ENCODE measurements around the gene ITPR3.

The ITPR3 gene

DNA sequence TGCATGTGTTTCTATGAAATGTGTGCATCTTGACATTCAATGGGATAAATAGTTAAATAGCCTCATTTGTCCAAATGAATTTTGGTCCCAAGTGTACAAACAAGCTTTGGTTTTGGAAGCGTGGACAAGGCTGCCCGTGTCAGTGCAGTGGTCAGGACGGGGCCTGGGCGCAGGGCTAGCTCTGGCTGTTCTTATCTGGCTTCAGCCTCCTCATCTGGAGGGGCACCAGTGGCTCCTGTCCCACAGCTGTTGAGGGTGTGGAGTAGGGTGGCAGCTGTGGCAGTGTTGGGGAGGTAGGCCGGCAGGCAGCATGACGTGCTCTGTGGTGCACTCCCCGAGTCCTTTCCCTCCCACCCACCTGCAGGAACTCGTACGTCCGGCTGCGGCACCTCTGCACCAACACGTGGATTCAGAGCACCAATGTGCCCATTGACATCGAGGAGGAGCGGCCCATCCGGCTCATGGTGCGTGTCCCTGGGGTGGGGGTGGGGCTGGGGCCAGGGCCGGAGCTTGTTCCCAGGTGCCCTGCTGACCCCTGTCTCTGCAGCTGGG lies 43.5 kb downstream of the ITPR3 start:
- no peak for DNase-seq (ENCODE audit: low read depth in 1 of 2, low spot score in 1 of 2)

DNA sequence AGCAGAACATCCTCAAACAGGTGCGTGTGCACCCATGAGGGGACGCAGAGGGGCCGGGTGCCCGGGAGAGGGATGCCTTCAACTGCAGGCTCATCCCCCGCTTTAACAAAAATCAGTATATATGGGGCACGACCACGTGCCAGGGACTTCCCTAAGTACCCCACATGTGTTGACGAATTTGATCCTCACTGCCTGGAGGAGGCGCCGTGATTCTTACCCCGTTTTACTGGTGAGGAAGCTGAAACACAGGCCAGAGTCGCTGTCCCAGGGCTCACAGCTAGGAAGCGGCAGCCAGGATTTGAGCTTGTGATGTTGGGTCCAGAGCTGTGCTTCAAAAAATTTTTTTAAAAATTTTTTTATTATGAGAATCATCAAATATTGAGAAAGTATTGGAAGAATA lies 44.8 kb downstream of the ITPR3 start:
- no peak for DNase-seq (ENCODE audit: low read depth in 1 of 2, low spot score in 1 of 2)

DNA sequence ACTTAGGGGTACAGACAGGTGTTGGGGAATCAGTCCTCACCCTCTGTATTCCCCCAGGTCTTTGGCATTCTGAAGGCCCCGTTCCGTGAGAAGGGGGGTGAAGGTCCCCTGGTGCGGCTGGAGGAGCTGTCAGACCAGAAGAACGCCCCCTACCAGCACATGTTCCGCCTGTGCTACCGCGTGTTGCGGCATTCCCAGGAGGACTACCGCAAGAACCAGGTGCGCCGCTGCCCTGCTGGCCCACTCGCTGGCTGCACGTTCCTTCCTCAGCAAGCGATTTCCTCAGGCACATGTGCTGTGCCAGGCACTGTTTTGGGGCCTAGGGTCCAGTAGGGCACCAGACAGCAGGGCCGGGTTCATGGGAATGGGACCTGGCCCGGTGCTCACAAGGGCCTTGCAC lies 46.0 kb downstream of the ITPR3 start:
- DNase-seq (ENCODE audit: low read depth in 1 of 2, low spot score in 1 of 2) = no peak

DNA sequence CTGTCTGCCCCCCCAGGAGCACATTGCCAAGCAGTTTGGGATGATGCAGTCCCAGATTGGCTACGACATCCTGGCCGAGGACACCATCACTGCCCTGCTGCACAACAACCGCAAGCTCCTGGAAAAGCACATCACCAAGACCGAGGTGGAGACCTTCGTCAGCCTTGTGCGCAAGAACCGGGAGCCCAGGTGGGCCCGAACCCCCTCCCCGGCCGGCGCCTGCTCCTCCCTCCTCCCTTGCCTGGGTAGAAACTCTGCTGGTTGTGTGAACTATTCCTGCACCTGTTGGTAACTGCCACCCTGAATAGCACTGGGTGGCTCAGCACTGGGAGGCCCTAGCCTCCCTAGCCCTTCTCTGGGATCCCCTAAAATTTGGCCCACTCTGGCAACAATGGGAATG lies 46.7 kb downstream of the ITPR3 start:
- DNase-seq (ENCODE audit: low read depth in 1 of 2, low spot score in 1 of 2) = no peak

DNA sequence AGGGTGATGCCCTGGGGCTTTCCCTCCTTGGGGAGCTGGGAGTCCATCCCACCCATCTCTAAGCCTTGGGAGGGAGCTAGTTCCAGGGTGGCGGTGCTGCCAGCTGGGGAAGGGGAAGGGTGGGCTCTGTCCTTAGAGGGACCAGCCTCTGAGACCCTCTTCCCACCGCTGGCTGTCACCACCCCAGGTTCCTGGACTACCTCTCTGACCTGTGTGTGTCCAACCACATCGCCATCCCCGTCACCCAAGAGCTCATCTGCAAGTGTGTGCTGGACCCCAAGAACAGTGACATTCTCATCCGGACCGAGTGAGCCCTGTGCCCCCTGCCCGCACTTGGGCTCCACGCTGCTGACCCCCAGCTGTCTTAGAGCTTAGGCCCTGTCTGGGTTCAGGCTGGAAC lies 47.2 kb downstream of the ITPR3 start:
- no peak for DNase-seq (ENCODE audit: low read depth in 1 of 2, low spot score in 1 of 2)

DNA sequence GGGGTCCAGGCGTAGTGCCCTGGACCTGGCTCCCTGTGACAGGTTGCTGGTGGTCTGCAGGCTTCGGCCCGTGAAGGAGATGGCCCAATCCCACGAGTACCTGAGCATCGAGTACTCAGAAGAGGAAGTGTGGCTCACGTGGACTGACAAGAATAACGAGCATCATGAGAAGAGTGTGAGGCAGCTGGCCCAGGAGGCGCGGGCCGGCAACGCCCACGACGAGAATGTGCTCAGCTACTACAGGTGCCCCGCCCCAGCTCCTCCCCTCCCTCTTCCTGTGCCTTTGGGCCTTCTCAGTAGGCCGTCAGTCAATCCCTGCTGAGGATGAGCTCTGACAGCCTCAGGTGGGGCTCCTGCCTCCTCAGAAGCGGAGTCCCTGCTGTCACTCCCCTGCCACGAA lies 47.8 kb downstream of the ITPR3 start:
- DNase-seq (ENCODE audit: low read depth in 1 of 2, low spot score in 1 of 2) = peak in 1 of 2 donors; percentile 20

DNA sequence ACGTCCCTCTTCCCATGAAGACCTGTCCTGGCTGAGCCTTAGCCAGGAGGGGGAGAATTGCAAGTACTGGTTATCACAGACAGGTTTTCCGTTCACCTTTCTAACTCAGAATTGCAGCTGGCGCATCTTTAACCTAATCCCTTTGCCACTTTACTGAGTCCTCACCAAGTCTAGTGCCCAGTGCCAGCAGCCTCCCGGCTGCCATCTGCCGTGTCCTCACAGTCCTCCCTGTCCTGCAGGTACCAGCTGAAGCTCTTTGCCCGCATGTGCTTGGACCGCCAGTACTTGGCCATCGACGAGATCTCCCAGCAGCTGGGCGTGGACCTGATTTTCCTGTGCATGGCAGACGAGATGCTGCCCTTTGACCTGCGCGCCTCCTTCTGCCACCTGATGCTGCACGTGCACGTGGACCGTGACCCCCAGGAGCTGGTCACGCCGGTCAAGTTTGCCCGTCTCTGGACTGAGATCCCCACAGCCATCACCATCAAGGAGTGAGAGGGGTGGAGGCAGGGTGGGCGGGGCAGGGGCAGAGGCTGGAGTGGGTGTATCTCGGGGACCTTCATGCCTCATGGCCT lies 49.1 kb downstream of the ITPR3 start:
- DNase-seq (ENCODE audit: low read depth in 1 of 2, low spot score in 1 of 2) = no peak

DNA sequence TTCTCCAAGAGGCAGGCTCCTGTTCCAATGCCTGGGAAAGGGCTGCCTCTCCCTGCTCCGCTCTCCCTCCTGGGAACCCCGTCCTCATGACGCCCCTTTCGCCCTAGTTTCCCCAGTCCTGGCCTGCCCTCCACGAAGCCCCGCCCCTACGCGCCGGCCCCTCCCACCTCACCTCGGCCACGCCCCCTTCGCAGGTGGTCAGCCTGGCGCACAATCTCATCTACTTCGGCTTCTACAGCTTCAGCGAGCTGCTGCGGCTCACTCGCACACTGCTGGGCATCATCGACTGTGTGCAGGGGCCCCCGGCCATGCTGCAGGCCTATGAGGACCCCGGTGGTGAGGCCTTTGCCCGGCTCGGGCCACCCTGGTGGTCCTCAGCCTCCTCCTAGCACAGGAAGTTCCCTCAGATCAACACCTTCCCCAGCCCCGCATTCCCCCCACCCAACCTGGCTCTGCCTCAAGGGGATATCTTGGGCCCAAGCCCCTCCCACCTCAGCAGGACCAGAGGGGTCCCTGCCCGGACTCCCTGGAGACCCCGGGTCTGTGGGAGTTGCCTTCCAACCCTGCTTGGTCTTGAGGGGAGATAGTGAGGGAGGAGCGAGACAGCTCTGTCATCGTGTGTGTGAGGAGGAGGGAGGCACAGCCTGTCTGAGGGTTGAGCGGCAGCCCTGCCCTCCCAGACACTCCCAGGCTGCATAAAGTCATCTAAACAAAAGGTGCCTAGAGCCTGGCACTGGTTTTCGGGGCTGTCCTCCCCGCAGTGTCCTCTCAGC lies 50.0 kb downstream of the ITPR3 start:
- no peak for DNase-seq (ENCODE audit: low read depth in 1 of 2, low spot score in 1 of 2)

DNA sequence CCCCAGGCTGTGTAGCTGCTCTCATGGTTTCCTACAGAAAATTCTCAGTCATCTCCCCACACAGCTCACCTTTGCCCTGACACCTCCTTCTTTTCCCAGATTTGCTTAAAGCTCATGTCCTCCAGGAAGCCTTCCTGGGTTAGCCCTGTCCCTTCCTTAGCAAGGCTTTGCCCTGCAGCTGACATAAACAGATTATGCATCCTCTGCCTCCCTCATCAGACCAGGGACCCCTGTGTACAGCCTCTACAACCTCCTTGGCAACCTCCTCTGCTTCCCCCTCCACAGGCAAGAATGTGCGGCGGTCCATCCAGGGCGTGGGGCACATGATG lies 50.6 kb downstream of the ITPR3 start:
- DNase-seq (ENCODE audit: low read depth in 1 of 2, low spot score in 1 of 2) = no peak

DNA sequence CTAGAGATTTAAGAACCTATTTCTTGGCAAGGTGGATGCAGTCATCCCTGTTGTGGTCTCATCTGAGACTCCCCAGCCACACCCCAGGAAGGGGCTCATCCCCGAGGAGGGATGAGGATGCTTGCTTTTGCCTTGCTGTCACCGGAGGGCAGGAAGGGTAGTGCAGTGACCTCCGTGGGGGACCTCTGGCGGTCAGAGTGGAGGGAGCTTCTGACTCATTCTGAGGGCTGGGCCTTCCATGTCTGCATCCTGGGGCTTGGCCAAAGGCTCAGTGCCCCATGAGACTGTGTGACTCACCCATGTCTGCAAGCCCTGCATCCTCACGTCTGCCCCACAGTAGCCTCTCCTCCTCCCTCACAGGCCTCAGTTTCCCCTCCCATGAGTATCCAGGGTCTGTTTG lies 51.7 kb downstream of the ITPR3 start:
- no peak for DNase-seq (ENCODE audit: low read depth in 1 of 2, low spot score in 1 of 2)

DNA sequence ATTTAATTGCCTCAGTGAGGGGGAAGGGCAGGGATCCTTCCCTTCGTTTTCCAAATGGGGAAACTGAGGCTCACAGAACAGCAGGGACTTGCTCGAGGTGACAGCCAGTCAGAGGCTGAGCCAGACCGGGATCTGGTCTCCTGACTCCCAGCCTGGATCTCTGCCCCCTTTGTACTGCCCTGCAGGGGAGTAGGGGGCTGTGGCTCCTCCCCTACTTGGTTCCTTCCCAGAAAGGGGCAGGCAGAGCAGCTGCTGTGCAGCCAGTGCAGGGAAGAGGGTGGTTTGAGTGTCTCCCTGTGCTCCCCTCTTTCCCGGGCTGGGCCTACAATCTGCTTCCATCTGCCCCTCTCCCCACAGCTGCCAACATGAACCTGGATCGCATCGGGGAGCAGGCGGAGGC lies 52.7 kb downstream of the ITPR3 start:
- no peak for DNase-seq (ENCODE audit: low read depth in 1 of 2, low spot score in 1 of 2)

DNA sequence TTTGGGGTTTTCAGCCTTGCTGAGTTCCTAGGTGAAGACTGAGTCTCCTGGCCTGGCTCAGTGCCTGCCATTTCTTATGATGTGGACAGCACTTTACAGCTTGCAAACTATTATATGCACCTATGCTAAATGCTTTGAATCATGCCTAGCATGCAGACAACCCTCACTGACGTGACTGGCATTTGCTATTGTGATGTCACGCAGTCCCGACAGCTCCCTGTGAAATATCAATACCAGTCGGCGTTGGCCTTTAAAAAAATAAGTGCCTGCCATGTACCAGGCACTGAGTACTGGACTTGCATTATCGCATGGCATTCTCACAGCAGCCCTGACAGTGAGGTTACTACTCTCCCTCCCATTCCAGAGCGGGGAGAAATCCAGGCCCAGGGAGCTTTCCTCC lies 54.8 kb downstream of the ITPR3 start:
- no peak for DNase-seq (ENCODE audit: low read depth in 1 of 2, low spot score in 1 of 2)

DNA sequence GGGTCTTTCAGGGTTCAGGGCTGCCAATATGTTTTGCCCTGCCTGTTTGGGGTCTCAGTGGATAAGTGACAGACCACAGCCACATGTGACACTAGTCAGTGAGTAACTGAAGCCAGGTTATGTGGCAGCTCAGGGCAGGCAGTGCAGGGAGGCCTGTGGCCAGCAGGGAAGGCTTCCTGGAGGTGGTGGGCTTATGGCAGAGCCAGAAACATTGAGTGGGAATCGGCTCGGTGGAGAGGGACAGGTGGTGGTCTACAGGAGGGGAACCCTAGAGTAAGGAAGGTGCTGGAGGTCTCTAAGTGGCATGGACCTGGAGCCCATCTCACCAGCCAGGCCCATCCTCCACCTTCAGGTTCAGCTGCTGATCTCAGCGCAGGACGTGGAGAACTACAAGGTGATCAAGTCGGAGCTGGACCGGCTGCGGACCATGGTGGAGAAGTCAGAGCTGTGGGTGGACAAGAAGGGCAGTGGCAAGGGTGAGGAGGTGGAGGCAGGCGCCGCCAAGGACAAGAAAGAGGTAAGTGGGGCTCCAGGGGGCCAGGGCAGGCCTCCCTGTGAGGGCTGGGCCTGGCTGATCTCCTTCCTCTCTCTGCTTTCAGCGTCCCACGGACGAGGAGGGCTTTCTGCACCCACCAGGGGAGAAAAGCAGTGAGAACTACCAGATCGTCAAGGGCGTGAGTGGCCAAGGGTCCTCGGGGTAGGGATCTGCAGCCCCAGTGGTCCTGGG lies 55.5 kb downstream of the ITPR3 start:
- no peak for DNase-seq (ENCODE audit: low read depth in 1 of 2, low spot score in 1 of 2)

DNA sequence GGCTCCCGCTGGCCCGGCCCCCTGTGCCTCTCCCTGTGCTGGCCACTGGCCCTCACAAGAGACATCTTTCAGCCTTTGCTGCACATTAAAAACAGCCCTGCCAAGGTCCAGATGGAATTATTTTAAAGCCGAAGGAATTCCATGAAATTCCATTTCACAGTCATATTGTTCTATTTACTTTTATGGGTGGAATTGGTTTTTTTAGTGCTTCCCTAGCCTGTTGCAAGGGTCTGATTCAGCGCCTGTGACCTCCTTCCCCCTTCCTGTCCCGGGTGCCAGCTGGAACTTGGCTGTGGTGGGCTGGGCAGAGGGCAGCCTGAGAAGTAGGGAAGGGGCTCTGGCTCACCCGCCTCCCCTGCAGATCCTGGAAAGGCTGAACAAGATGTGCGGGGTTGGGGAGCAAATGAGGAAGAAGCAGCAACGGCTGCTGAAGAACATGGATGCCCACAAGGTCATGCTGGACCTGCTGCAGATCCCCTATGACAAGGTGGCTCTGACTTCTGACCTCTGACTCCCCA lies 56.1 kb downstream of the ITPR3 start:
- DNase-seq (ENCODE audit: low read depth in 1 of 2, low spot score in 1 of 2) = no peak

DNA sequence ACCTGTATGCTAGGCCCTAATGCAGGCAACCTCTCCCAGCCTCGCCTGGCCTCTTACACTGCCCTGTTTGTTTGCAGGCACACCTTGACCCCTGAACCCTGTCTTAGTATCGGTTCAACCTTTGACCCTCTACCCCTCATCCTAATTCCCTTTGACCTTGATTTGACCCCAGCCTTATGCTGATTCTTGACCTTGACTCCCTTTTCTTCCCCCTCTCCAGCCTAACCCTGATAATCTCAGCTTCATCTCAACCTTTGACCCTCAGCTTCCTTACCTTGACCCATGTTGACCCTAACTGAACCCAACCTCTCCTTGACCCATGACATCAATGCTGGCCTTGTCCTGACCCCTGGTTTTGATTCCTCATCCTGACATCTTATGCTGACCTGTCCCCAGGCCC lies 56.6 kb downstream of the ITPR3 start:
- no peak for DNase-seq (ENCODE audit: low read depth in 1 of 2, low spot score in 1 of 2)

DNA sequence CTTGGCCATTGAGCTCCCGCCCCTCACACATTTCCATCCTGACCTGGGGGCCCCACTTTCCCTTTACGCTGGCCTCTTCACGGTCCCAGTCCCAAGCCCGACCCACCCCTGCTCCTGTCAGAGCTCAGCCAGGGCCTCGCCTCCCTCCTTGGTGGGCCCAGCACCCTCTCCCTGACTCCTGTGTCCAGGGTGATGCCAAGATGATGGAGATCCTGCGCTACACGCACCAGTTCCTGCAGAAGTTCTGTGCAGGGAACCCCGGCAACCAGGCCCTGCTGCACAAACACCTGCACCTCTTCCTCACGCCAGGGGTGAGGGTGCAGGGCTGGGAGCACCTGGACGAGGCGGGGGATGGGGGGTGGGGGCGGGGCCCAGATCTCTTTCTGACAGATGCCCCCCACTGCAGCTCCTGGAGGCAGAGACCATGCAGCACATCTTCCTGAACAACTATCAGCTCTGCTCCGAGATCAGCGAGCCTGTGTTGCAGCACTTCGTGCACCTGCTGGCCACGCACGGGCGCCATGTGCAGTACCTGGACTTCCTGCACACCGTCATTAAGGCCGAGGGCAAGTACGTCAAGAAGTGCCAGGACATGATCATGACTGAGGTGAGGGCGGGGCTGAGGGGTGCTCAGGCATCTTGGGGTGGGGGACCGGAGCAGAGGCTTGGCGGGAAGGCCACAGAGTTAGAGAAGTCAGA lies 57.3 kb downstream of the ITPR3 start:
- no peak for DNase-seq (ENCODE audit: low read depth in 1 of 2, low spot score in 1 of 2)

DNA sequence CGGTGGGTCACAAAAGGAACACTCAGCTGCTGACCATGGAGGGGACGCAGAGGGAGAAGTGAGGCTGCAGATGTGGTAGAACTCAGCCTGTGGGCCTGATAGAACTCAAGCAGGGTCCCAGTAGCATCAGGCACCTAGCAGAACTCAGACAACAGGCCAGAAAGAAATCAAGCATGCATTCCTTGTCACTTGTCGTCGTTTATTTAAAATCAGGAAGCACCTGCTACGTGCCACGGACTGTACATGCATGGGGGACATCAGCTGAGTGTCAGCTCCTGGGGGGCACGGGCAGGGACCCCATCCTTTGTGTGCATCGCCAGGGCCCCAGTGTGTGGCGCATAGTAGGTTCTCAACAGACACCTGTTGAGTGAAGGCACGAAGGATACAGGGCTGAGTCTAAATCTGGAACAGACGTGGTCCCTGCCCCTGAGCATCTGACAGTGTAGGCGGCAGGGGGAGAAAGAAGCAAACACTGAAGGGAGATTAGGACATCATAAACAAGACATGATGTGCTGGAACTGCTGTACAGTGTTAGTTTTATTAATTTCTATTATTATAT lies 57.9 kb downstream of the ITPR3 start:
- no peak for DNase-seq (ENCODE audit: low read depth in 1 of 2, low spot score in 1 of 2)

DNA sequence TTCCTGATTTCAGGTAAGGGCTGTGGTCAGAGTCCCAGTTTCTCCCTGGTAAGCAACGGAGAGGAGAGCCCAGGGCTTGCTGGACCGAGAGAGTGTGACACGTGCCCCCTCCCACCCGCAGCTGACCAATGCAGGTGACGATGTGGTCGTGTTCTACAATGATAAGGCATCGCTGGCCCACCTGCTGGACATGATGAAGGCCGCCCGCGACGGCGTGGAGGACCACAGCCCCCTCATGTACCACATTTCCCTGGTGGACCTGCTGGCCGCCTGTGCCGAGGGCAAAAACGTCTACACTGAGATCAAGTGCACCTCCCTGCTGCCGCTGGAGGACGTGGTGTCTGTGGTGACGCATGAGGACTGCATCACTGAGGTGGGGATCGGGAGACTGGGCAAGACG lies 58.6 kb downstream of the ITPR3 start:
- no peak for DNase-seq (ENCODE audit: low read depth in 1 of 2, low spot score in 1 of 2)

DNA sequence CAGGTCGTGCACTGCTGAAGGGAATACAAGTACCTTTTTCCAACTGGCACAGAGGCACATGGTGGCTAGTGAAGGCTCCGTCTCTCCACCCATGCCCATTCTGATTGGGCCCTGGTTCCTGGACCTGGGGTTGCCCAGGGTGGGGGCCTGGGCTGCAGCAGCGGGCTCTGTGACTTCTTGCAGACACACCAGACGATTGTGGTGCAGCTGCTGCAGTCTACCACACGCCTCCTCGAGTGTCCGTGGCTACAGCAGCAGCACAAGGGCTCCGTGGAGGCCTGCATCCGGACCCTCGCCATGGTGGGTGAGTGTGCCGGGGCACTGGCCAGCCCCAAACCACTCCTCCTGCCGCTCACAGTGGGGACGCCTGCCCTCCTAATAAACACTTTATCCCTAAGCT lies 61.2 kb downstream of the ITPR3 start:
- no peak for DNase-seq (ENCODE audit: low read depth in 1 of 2, low spot score in 1 of 2)

DNA sequence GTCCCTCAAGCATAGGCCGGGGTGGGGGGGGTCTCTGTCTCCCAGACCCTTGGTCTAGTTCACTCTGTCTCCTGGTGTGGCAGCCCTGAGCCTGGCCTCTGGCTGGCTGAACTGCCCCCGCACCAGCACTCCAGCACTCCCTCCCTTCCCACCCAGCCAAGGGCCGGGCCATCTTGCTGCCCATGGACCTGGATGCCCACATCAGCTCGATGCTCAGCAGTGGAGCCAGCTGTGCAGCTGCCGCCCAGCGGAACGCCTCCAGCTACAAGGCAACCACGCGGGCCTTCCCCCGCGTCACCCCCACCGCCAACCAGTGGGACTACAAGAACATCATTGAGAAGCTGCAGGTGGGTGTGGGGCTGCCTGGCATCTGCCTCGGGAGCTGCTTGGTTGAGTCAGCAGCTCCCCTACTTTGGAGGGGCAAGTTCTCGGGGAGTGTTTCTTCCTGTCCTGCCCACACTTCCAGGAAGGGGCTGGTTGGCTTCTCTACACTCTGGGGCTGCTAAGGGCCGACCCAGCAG lies 62.0 kb downstream of the ITPR3 start:
- DNase-seq (ENCODE audit: low read depth in 1 of 2, low spot score in 1 of 2) = no peak
